ENCODE measurements around the gene PPP1R37. TPM values are rescaled to one million over a fixed set of nuclear protein-coding genes. Genes with fewer than 3 reads are reported as not detected.

PPP1R37 gene
- total RNA-seq, 2 experiments from 2014 or later = 28.3 to 29.2 TPM

- no peak for ATAC-seq
- ChIA-PET POLR2A (interaction anchor here (0.9 to 2.8 kb wide), 7 partner anchors 13 to 177 kb away, joined by 3 to 24 read pairs (median 3); partner anchors contain the start of genes NKPD1 and PPP1R37), CTCF (interaction anchor here (0.7 to 3.0 kb wide), 16 partner anchors 8 to 456 kb away, joined by 3 to 13 read pairs (median 6); partner anchors contain the start of genes GEMIN7 and PPP1R37)
- peak; percentile 53 for DNase-seq
- H3K4me3 Mint-ChIP-seq = peak overlapping the region; percentile 85
- H3K36me3 Mint-ChIP-seq (ENCODE audit: low read depth) = peaks cover 14% of the 10 kb centered on the region
- no peaks in the 10 kb centered on the region for H3K27me3 Mint-ChIP-seq (ENCODE audit: low read depth)
- peak overlapping the region; percentile 93 for H3K27ac Mint-ChIP-seq
- no peaks in the 10 kb centered on the region for H3K9me3 Mint-ChIP-seq (ENCODE audit: insufficient read depth)
- peaks cover 30% of the 10 kb centered on the region for H3K4me1 Mint-ChIP-seq (ENCODE audit: low read depth)
Measured at GRCh38 chr19:45179072-45179891, 86.3 kb downstream of the PPP1R37 start.

GRCh38 chr19:45179892-45180370 lies 87.0 kb downstream of the PPP1R37 start:
- CTCF ChIA-PET = interaction anchor here (0.6 to 3.0 kb wide), 7 partner anchors 8 to 260 kb away, joined by 3 to 13 read pairs (median 4); partner anchors contain the start of gene PPP1R37
- H3K4me3 Mint-ChIP-seq = peak overlapping the region; percentile 75
- ATAC-seq (no peak), DNase-seq (no peak)
- H3K27me3 Mint-ChIP-seq (ENCODE audit: low read depth) = no peaks in the 10 kb centered on the region
- peaks cover 14% of the 10 kb centered on the region for H3K36me3 Mint-ChIP-seq (ENCODE audit: low read depth)
- peaks cover 31% of the 10 kb centered on the region for H3K4me1 Mint-ChIP-seq (ENCODE audit: low read depth)
- POLR2A ChIA-PET = interaction anchor here (1.2 to 2.8 kb wide), 3 partner anchors 14 to 87 kb away, joined by 4 to 24 read pairs (median 11); partner anchors contain the start of genes NKPD1 and PPP1R37
- H3K9me3 Mint-ChIP-seq (ENCODE audit: insufficient read depth) = no peaks in the 10 kb centered on the region
- peak overlapping the region; percentile 52 for H3K27ac Mint-ChIP-seq

GRCh38 chr19:45180936-45181335 lies 88.0 kb downstream of the PPP1R37 start:
- no peaks in the 10 kb centered on the region for H3K9me3 Mint-ChIP-seq (ENCODE audit: insufficient read depth)

GRCh38 chr19:45182758-45183157 lies 89.8 kb downstream of the PPP1R37 start:
- H3K27ac Mint-ChIP-seq = no peak overlapping the region
- no peaks in the 10 kb centered on the region for H3K27me3 Mint-ChIP-seq (ENCODE audit: low read depth)

More at GRCh38 chr19:45180936-45181335, 88.0 kb downstream of the PPP1R37 start:
- no peak for ATAC-seq
- ChIA-PET CTCF (interaction anchor here (1.2 kb wide), 1 partner anchor 121 kb away, joined by 4 read pairs; no protein-coding TSS in a partner anchor), POLR2A (no interaction called here)
- no peak for DNase-seq
- Mint-ChIP-seq H3K27me3 (ENCODE audit: low read depth) (no peaks in the 10 kb centered on the region), H3K4me1 (ENCODE audit: low read depth) (peaks cover 25% of the 10 kb centered on the region), H3K36me3 (ENCODE audit: low read depth) (peaks cover 14% of the 10 kb centered on the region), H3K27ac (no peak overlapping the region), H3K4me3 (peak overlapping the region; percentile 75)

GRCh38 chr19:45184115-45184514 lies 91.1 kb downstream of the PPP1R37 start:
- ChIA-PET POLR2A (no interaction called here), CTCF (interaction anchor here (1.0 kb wide), 1 partner anchor 81 kb away, joined by 3 read pairs; no protein-coding TSS in a partner anchor)
- peaks cover 14% of the 10 kb centered on the region for H3K36me3 Mint-ChIP-seq (ENCODE audit: low read depth)
- no peaks in the 10 kb centered on the region for H3K27me3 Mint-ChIP-seq (ENCODE audit: low read depth)
- ATAC-seq (no peak), DNase-seq (no peak)
- H3K4me3 Mint-ChIP-seq = no peak overlapping the region
- no peaks in the 10 kb centered on the region for H3K9me3 Mint-ChIP-seq (ENCODE audit: insufficient read depth)
- H3K27ac Mint-ChIP-seq = no peak overlapping the region
- peaks cover 23% of the 10 kb centered on the region for H3K4me1 Mint-ChIP-seq (ENCODE audit: low read depth)

More at GRCh38 chr19:45182758-45183157, 89.8 kb downstream of the PPP1R37 start:
- Mint-ChIP-seq H3K9me3 (ENCODE audit: insufficient read depth) (no peaks in the 10 kb centered on the region), H3K4me1 (ENCODE audit: low read depth) (peaks cover 23% of the 10 kb centered on the region), H3K4me3 (no peak overlapping the region), H3K36me3 (ENCODE audit: low read depth) (peaks cover 14% of the 10 kb centered on the region)
- no peak for ATAC-seq
- POLR2A ChIA-PET = interaction anchor here (1.0 kb wide), 1 partner anchor 11 kb away, joined by 4 read pairs; no protein-coding TSS in a partner anchor
- CTCF ChIA-PET = interaction anchor here (1.1 to 1.5 kb wide), 2 partner anchors 18 to 103 kb away, joined by 4 read pairs; partner anchors contain the start of gene GEMIN7
- DNase-seq = no peak

GRCh38 chr19:45186509-45187334 lies 93.7 kb downstream of the PPP1R37 start:
- ATAC-seq = no peak
- H3K4me1 Mint-ChIP-seq (ENCODE audit: low read depth) = peaks cover 6% of the 10 kb centered on the region
- peak overlapping the region; percentile 6 for H3K27ac Mint-ChIP-seq
- H3K27me3 Mint-ChIP-seq (ENCODE audit: low read depth) = peaks cover 2% of the 10 kb centered on the region
- ChIA-PET CTCF (interaction anchor here (0.6 to 2.1 kb wide), 10 partner anchors 8 to 198 kb away, joined by 3 to 9 read pairs (median 4); partner anchors contain the start of genes BLOC1S3 and NKPD1), POLR2A (interaction anchor here (0.7 kb wide), 1 partner anchor 19 kb away, joined by 5 read pairs; no protein-coding TSS in a partner anchor)
- no peak overlapping the region for H3K4me3 Mint-ChIP-seq
- no peaks in the 10 kb centered on the region for H3K9me3 Mint-ChIP-seq (ENCODE audit: insufficient read depth)
- peaks cover 2% of the 10 kb centered on the region for H3K36me3 Mint-ChIP-seq (ENCODE audit: low read depth)
- no peak for DNase-seq

GRCh38 chr19:45187421-45188100 lies 94.6 kb downstream of the PPP1R37 start:
- no peak overlapping the region for H3K4me3 Mint-ChIP-seq
- ChIA-PET CTCF (interaction anchor here (0.6 to 2.1 kb wide), 10 partner anchors 9 to 199 kb away, joined by 3 to 9 read pairs (median 3); partner anchors contain the start of genes BLOC1S3 and NKPD1), POLR2A (no interaction called here)
- peaks cover 2% of the 10 kb centered on the region for H3K36me3 Mint-ChIP-seq (ENCODE audit: low read depth)
- ATAC-seq = peak; percentile 85
- H3K27ac Mint-ChIP-seq = no peak overlapping the region
- H3K4me1 Mint-ChIP-seq (ENCODE audit: low read depth) = peaks cover 5% of the 10 kb centered on the region
- peaks cover 2% of the 10 kb centered on the region for H3K27me3 Mint-ChIP-seq (ENCODE audit: low read depth)
- DNase-seq = peak; percentile 60
- no peaks in the 10 kb centered on the region for H3K9me3 Mint-ChIP-seq (ENCODE audit: insufficient read depth)

GRCh38 chr19:45189971-45190370 lies 97.0 kb downstream of the PPP1R37 start:
- ChIA-PET CTCF (interaction anchor here (1.2 kb wide), 1 partner anchor 149 kb away, joined by 3 read pairs; no protein-coding TSS in a partner anchor), POLR2A (no interaction called here)
- Mint-ChIP-seq H3K9me3 (ENCODE audit: insufficient read depth) (no peaks in the 10 kb centered on the region), H3K27me3 (ENCODE audit: low read depth) (peaks cover 2% of the 10 kb centered on the region), H3K27ac (no peak overlapping the region), H3K36me3 (ENCODE audit: low read depth) (no peaks in the 10 kb centered on the region), H3K4me1 (ENCODE audit: low read depth) (peaks cover 3% of the 10 kb centered on the region), H3K4me3 (no peak overlapping the region)
- ATAC-seq = no peak
- no peak for DNase-seq

- H3K4me3 Mint-ChIP-seq = no peak overlapping the region
- ChIA-PET POLR2A (no interaction called here), CTCF (no interaction called here)
- H3K27ac Mint-ChIP-seq = no peak overlapping the region
- H3K27me3 Mint-ChIP-seq (ENCODE audit: low read depth) = peaks cover 2% of the 10 kb centered on the region
- H3K4me1 Mint-ChIP-seq (ENCODE audit: low read depth) = peaks cover 3% of the 10 kb centered on the region
- DNase-seq (no peak), ATAC-seq (no peak)
- H3K36me3 Mint-ChIP-seq (ENCODE audit: low read depth) = no peaks in the 10 kb centered on the region
- no peaks in the 10 kb centered on the region for H3K9me3 Mint-ChIP-seq (ENCODE audit: insufficient read depth)
Measured at GRCh38 chr19:45191375-45191774, 98.4 kb downstream of the PPP1R37 start.

GRCh38 chr19:45195764-45196163 lies 102.8 kb downstream of the PPP1R37 start:
- Mint-ChIP-seq H3K4me3 (no peak overlapping the region), H3K9me3 (ENCODE audit: insufficient read depth) (no peaks in the 10 kb centered on the region), H3K27ac (no peak overlapping the region), H3K4me1 (ENCODE audit: low read depth) (no peaks in the 10 kb centered on the region), H3K36me3 (ENCODE audit: low read depth) (no peaks in the 10 kb centered on the region), H3K27me3 (ENCODE audit: low read depth) (peaks cover 2% of the 10 kb centered on the region)
- ATAC-seq (no peak), DNase-seq (no peak)
- ChIA-PET CTCF (no interaction called here), POLR2A (no interaction called here)

Measured in activated CD8-positive, alpha-beta T cell treated with anti-CD3 and anti-CD28 coated beads, Interleukin-2, amount 10 ng/mL, durations not matched to agents 7 days and 5 days (primary cell).